ENCODE results near the gene PPIP5K1.
"Not testable (repeated sequence)": the region's sequence is repeated elsewhere in the genome, so short reads cannot be mapped to it uniquely, and the experiment has no call there.

PPIP5K1 gene

GRCh38 chr15:43545426-43545825 lies 44.6 kb downstream of the PPIP5K1 start:
- DNase-seq (ENCODE audit: low read depth in 2 of 2) = no peak

GRCh38 chr15:43544266-43544665 lies 45.7 kb downstream of the PPIP5K1 start:
- no peak for DNase-seq (ENCODE audit: low read depth in 2 of 2)

GRCh38 chr15:43541785-43542184 lies 48.2 kb downstream of the PPIP5K1 start:
- DNase-seq (ENCODE audit: low read depth in 2 of 2) = no peak

- no peak for DNase-seq (ENCODE audit: low read depth in 2 of 2)
These were observed 51.9 kb downstream of the PPIP5K1 start for GRCh38 chr15:43538091-43538490.

- no peak for DNase-seq (ENCODE audit: low read depth in 2 of 2)
These were observed 55.1 kb downstream of the PPIP5K1 start for GRCh38 chr15:43534897-43535296.

- not testable (repeated sequence) for DNase-seq (ENCODE audit: low read depth in 2 of 2)
These were observed 57.2 kb downstream of the PPIP5K1 start for GRCh38 chr15:43532826-43533225.

- no peak for DNase-seq (ENCODE audit: low read depth in 2 of 2)
These were observed 58.9 kb downstream of the PPIP5K1 start for GRCh38 chr15:43531018-43531670.

GRCh38 chr15:43529587-43530345 lies 60.2 kb downstream of the PPIP5K1 start:
- no peak for DNase-seq (ENCODE audit: low read depth in 2 of 2)

GRCh38 chr15:43529141-43529540 lies 60.9 kb downstream of the PPIP5K1 start:
- DNase-seq (ENCODE audit: low read depth in 2 of 2) = no peak

- no peak for DNase-seq (ENCODE audit: low read depth in 2 of 2)
These were observed 61.4 kb downstream of the PPIP5K1 start for GRCh38 chr15:43528542-43529007.

- DNase-seq (ENCODE audit: low read depth in 2 of 2) = no peak
These were observed 62.0 kb downstream of the PPIP5K1 start for GRCh38 chr15:43527802-43528541.

GRCh38 chr15:43527016-43527801 lies 62.8 kb downstream of the PPIP5K1 start:
- DNase-seq (ENCODE audit: low read depth in 2 of 2) = no peak

- no peak for DNase-seq (ENCODE audit: low read depth in 2 of 2)
These were observed 63.6 kb downstream of the PPIP5K1 start for GRCh38 chr15:43526261-43526930.

GRCh38 chr15:43525131-43525530 lies 64.9 kb downstream of the PPIP5K1 start:
- no peak for DNase-seq (ENCODE audit: low read depth in 2 of 2)

GRCh38 chr15:43524254-43524845 lies 65.7 kb downstream of the PPIP5K1 start:
- no peak for DNase-seq (ENCODE audit: low read depth in 2 of 2)

- no peak for DNase-seq (ENCODE audit: low read depth in 2 of 2)
These were observed 66.4 kb downstream of the PPIP5K1 start for GRCh38 chr15:43523646-43524045.

GRCh38 chr15:43522247-43522646 lies 67.8 kb downstream of the PPIP5K1 start:
- DNase-seq (ENCODE audit: low read depth in 2 of 2) = no peak

- DNase-seq (ENCODE audit: low read depth in 2 of 2) = no peak
These were observed 68.6 kb downstream of the PPIP5K1 start for GRCh38 chr15:43521419-43521818.

- no peak for DNase-seq (ENCODE audit: low read depth in 2 of 2)
These were observed 69.9 kb downstream of the PPIP5K1 start for GRCh38 chr15:43520138-43520537.

GRCh38 chr15:43519196-43519595 lies 70.8 kb downstream of the PPIP5K1 start:
- DNase-seq (ENCODE audit: low read depth in 2 of 2) = no peak

All from activated CD8-positive, alpha-beta memory T cell treated with anti-CD3 and anti-CD28 coated beads for 4 hours (primary cell).